Muscle layer of colon (tissue), 2 donors: ENCODE results near the gene ARL2BP.

Experiments
- H3K27ac ChIP-seq: one replicate; pipeline ENCODE4 v1.7.0; 2013; ENCODE audit warnings: low read depth, mild to moderate bottlenecking, low read length, moderate library complexity
- H3K27me3 ChIP-seq, 2 donors: one replicate each; pipeline ENCODE4 v1.7.0; 2013; ENCODE audit warnings: low read length in 2 of 2, mild to moderate bottlenecking in 2 of 2; ENCODE audit not compliant: insufficient read depth in 2 of 2, control insufficient read depth in 1 of 2
- H3K36me3 ChIP-seq: one replicate; pipeline ENCODE4 v1.7.0; 2013; ENCODE audit warnings: mild to moderate bottlenecking, low read length; ENCODE audit not compliant: insufficient read depth
- H3K4me1 ChIP-seq: one replicate; pipeline ENCODE4 v1.7.0; 2013; ENCODE audit warnings: mild to moderate bottlenecking, low read length; ENCODE audit not compliant: insufficient read depth
- H3K4me3 ChIP-seq, 2 donors: one replicate each; pipeline ENCODE4 v1.7.0; 2013; ENCODE audit warnings: low read length in 2 of 2, low read depth in 1 of 2, mild to moderate bottlenecking in 1 of 2, moderate library complexity in 1 of 2
- H3K9ac ChIP-seq: one replicate; pipeline ENCODE4 v1.7.0; 2013; ENCODE audit warnings: low read length
- H3K9me3 ChIP-seq: one replicate; pipeline ENCODE4 v1.7.0; 2013; ENCODE audit warnings: mild to moderate bottlenecking, low read length
- donor health status: abdominal sarcoma.
- donor health status: Adenocarcinoma of cecum.

Gene ARL2BP

DNA sequence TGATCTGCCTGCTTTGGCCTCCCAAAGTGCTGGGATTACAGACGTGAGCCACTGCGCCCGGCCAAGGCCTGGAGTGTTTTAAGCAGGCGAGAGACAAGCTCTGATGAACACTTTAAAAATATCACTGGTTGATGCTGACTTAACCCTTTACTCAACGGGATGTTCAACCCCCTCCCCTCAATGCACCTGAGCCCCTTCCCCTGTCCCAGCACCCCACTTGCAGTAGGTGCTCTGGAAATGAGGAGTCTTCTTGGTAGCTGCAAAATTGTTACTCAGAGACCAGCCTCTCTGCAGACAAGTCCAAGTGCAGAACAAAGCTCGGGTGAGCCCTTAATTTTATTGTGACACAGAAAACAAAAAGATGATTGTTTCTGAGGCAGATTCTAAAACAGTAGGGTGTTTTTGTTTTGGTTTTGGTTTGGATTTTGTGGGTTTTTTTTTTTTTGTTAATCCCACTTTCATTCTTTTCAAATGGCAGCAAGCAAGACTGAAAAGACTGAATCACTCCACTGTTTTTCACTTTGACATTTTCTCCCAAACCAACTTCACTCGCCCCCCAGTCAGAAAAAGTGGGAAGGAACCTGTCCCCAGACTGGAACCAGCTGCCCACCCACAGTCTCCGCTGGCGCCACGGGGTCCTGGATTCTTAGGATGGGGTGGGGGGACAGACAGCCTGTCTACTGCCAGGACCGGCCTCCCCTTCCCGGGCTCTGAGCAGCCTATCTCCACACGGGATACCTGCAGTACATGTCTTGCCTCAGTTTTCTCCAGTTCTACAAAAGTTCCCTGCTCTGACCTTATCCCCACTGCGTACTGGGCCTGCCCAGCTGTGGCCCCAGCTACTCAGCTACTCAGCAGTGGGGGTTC lies 44.6 kb downstream of the ARL2BP start:
- Histone ChIP-seq H3K4me1 (peaks cover 3% of the 10 kb centered on the region), H3K9me3 (no peaks in the 10 kb centered on the region), H3K36me3 (no peaks in the 10 kb centered on the region), H3K27me3 (peaks cover 0 to 9% of the 10 kb centered on the region in 2 donors), H3K27ac (no peak overlapping the region), H3K4me3 (no peak overlapping the region), H3K9ac (no peak overlapping the region)

GRCh38 chr16:57297856-57298255 lies 52.8 kb downstream of the ARL2BP start:
- Histone ChIP-seq H3K27me3 (no peaks in the 10 kb centered on the region), H3K4me1 (peaks cover 14% of the 10 kb centered on the region), H3K4me3 (no peak overlapping the region), H3K9ac (no peak overlapping the region), H3K27ac (no peak overlapping the region), H3K36me3 (no peaks in the 10 kb centered on the region), H3K9me3 (no peaks in the 10 kb centered on the region)

GRCh38 chr16:57299009-57299718 lies 54.1 kb downstream of the ARL2BP start:
- peak overlapping the region; percentile 39 for H3K9ac ChIP-seq

DNA sequence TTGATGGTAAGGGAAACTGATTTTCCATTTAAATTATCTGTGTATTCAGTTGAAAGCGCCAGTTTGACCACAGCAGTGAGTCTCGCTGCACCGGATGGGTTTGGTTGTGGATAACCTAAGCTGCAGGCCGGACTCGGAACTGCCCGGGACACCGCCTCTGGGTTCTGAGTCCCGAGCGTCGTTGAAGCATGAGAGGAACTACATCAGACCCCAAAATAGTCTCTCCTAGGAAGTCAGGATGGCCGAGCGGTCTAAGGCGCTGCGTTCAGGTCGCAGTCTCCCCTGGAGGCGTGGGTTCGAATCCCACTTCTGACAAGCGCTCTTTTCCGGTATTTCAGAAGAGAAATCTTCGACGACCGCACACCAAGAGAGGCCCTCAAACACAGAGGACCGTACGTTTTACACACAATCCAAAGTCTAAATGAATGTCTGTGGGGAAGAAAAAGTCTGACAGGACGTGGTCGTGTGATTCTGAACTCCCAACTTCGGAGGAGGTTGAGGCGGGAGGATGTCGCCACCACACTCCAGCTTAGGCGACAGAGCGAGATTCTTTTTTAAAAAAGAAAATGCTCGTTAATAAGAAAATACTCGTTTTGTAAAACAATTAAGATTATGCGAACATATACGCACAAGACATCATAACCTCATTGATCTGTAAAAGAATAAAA lies 54.8 kb downstream of the ARL2BP start:
- H3K27ac ChIP-seq, result peak overlapping the region; percentile 55
- peak overlapping the region; percentile 47 to 54 for H3K4me3 ChIP-seq
- H3K9me3 ChIP-seq, result no peaks in the 10 kb centered on the region
- no peaks in the 10 kb centered on the region for H3K36me3 ChIP-seq
- peaks cover 14% of the 10 kb centered on the region for H3K4me1 ChIP-seq
- no peaks in the 10 kb centered on the region for H3K27me3 ChIP-seq
- H3K9ac ChIP-seq, result peak overlapping the region; percentile 73

More at GRCh38 chr16:57299009-57299718, 54.1 kb downstream of the ARL2BP start:
- Histone ChIP-seq H3K9me3 (no peaks in the 10 kb centered on the region), H3K27ac (peak overlapping the region; percentile 55), H3K4me1 (peaks cover 14% of the 10 kb centered on the region), H3K36me3 (no peaks in the 10 kb centered on the region), H3K27me3 (no peaks in the 10 kb centered on the region), H3K4me3 (peak overlapping the region; percentile 47 to 54)

DNA sequence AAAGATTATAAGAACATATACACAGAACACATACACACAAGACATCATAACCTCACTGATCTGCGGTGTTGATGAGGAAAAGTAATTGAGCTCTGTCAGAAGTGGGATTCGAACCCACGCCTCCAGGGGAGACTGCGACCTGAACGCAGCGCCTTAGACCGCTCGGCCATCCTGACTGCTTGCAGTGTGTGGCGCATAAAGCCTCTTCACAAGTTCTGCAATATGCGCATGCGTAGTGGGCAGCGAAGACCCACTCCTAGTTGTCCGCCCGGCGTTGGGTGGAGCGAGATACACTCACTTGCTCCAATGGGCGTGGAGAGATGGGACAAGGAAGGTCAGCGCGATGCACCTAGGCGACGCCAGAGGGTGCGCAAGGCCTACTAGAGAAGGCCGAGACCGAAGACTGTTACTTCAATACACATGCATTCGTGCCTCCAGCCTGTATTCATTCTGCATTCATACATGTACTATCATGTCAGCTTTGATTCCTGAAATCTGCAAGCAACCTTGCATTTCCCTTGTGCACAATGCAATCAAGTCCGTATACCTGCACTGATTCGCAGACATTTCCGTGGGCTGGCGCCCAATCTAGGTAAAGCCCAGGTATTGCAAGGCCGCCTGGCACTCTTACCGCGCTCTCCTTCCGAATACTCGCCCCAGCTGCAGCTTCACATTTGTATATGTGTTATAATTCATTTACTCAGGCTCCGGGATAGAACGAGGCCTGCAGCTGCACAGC lies 55.5 kb downstream of the ARL2BP start:
- Histone ChIP-seq H3K9ac (peak overlapping the region; percentile 73), H3K4me3 (peak overlapping the region; percentile 31 to 54), H3K4me1 (peaks cover 18% of the 10 kb centered on the region), H3K27me3 (no peaks in the 10 kb centered on the region), H3K27ac (peak overlapping the region; percentile 55), H3K36me3 (no peaks in the 10 kb centered on the region), H3K9me3 (no peaks in the 10 kb centered on the region)

GRCh38 chr16:57301126-57301817 lies 56.2 kb downstream of the ARL2BP start:
- Histone ChIP-seq H3K4me1 (peaks cover 19% of the 10 kb centered on the region), H3K9me3 (no peaks in the 10 kb centered on the region), H3K9ac (no peak overlapping the region), H3K36me3 (no peaks in the 10 kb centered on the region), H3K27me3 (no peaks in the 10 kb centered on the region), H3K27ac (no peak overlapping the region), H3K4me3 (peak overlapping the region in 1 of 2 donors; percentile 14)
